Caco-2 (cell line): ENCODE measurements around the gene ZFP90. TPM values are rescaled to one million over a fixed set of nuclear protein-coding genes. Genes with fewer than 3 reads are reported as not detected.
A peak's percentile ranks its signal among the peaks of the same experiment; 100 is the strongest.

Experiments
- BruUV-seq: library from RNA; stranded (reverse); fragments of 400-500 nt; replicated peaks from 2 replicates; lab custom pipeline; 2021; lab: Mats Ljungman, UMichigan
- CTCF ChIA-PET: fragments of 300-600 bp; sonication (Branson Sonifier 250); formaldehyde crosslinking; loops from one replicate; lab custom pipeline; 2022; ENCODE audit warnings: antibody characterized with exemption; lab: Charles Lee
- POLR2A ChIA-PET: fragments of 300-600 bp; sonication (Branson Sonifier 250); formaldehyde crosslinking; loops from one replicate; lab custom pipeline; 2022; ENCODE audit warnings: antibody characterized with exemption; lab: Charles Lee
- DNase-seq, 2 experiments: peaks; one replicate each; pipeline versions ENCODE4 v3.0.0 to v3.0.0-alpha.2; 2020 to 2022
- H3K27me3 ChIP-seq: replicated peaks from 2 replicates; pipeline ENCODE4 v1.6.0; 2011; ENCODE audit warnings: low read length; ENCODE audit not compliant: control insufficient read depth, insufficient read depth
- H3K36me3 ChIP-seq: 2 replicates; pipeline ENCODE4 v1.5.1; 2011; ENCODE audit warnings: low read length; ENCODE audit not compliant: control insufficient read depth, insufficient read depth
- H3K4me1 ChIP-seq: fragments of 250-450 bp; sonication (Bioruptor Pico); 2 replicates; pipeline ENCODE4 v1.5.1; 2020; ENCODE audit warnings: mild to moderate bottlenecking
- H3K4me3 ChIP-seq: 2 replicates; pipeline ENCODE4 v1.5.1; 2011; ENCODE audit warnings: low read depth, mild to moderate bottlenecking, control low read depth, low read length
- H3K9me3 ChIP-seq: fragments of 250-450 bp; sonication (Bioruptor Pico); 2 replicates; pipeline ENCODE4 v1.5.1; 2020; ENCODE audit warnings: mild to moderate bottlenecking, moderate library complexity
- H3K27ac Mint-ChIP-seq: one replicate; pipeline ENCODE4 v1.8.0; 2022; ENCODE audit warnings: mixed read lengths; ENCODE audit not compliant: unreplicated experiment
- H3K27me3 Mint-ChIP-seq: one replicate; pipeline ENCODE4 v1.8.0; 2022; ENCODE audit warnings: mixed read lengths; ENCODE audit not compliant: insufficient read depth, unreplicated experiment
- H3K36me3 Mint-ChIP-seq: one replicate; pipeline ENCODE4 v1.8.0; 2022; ENCODE audit warnings: mild to moderate bottlenecking, mixed read lengths; ENCODE audit not compliant: insufficient read depth, unreplicated experiment
- H3K4me1 Mint-ChIP-seq: one replicate; pipeline ENCODE4 v1.8.0; 2022; ENCODE audit warnings: low read depth, mixed read lengths; ENCODE audit not compliant: unreplicated experiment
- H3K4me3 Mint-ChIP-seq: one replicate; pipeline ENCODE4 v1.8.0; 2022; ENCODE audit warnings: mild to moderate bottlenecking, moderate library complexity, mixed read lengths; ENCODE audit not compliant: unreplicated experiment
- H3K9me3 Mint-ChIP-seq: one replicate; pipeline ENCODE4 v1.8.0; 2022; ENCODE audit warnings: mixed read lengths; ENCODE audit not compliant: unreplicated experiment
- intact Hi-C: fragments of 100-400 bp; cut with micrococcal nuclease; formaldehyde crosslinking; loops from one replicate; pipeline ENCODE4 v1.10.0; 2022; ENCODE audit not compliant: unreplicated experiment
- total RNA-seq: library from RNA; stranded (reverse); gene quantifications from 2 replicates; pipeline ENCODE4 v1.2.3, GENCODE V29; 2022
- TF ChIP-seq, protein P1 (sequence below), 2 experiments: fragments of 200-600 bp in 1 of 2; IDR thresholded peaks; 1 replicate in 1 of 2; 2 replicates in 1 of 2; pipeline versions ENCODE4 v1.5.1 to v1.8.0; 2011 to 2022; ENCODE audit warnings: antibody characterized with exemption in 1 of 2, control low read depth in 1 of 2, inconsistent platforms in 1 of 2, low read depth in 1 of 2, low read length in 1 of 2, mild to moderate bottlenecking in 1 of 2, moderate library complexity in 1 of 2; ENCODE audit not compliant: insufficient read depth in 1 of 2, severe bottlenecking in 1 of 2, unreplicated experiment in 1 of 2

Gene ZFP90
- total RNA-seq, 1 experiment from 2014 or later, result 23.2 TPM

DNA sequence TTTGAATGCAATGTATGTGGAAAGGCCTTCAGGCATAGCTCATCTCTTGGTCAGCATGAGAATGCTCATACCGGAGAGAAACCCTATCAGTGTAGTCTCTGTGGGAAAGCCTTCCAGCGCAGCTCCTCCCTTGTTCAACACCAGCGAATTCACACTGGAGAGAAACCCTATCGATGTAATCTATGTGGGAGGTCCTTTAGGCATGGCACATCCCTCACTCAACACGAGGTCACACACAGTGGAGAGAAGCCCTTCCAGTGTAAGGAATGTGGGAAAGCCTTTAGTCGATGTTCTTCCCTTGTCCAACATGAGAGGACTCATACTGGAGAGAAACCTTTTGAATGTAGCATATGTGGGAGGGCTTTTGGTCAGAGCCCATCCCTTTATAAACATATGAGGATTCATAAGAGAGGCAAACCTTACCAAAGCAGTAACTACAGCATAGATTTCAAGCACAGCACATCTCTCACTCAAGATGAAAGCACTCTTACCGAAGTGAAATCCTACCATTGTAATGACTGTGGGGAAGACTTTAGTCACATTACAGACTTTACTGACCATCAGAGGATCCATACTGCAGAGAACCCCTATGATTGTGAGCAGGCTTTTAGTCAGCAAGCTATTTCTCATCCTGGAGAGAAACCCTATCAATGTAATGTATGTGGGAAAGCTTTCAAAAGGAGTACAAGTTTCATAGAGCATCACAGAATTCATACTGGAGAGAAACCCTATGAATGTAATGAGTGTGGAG is 24.7 kb downstream of the ZFP90 start:
- intact Hi-C loops, result no loop called here
- peaks cover 83% of the 10 kb centered on the region for H3K9me3 ChIP-seq
- H3K4me1 ChIP-seq, result no peaks in the 10 kb centered on the region
- POLR2A ChIA-PET, result no interaction called here
- Mint-ChIP-seq H3K27ac (no peak overlapping the region), H3K4me3 (no peak overlapping the region), H3K27me3 (no peaks in the 10 kb centered on the region), H3K4me1 (no peaks in the 10 kb centered on the region), H3K36me3 (peaks cover 48% of the 10 kb centered on the region), H3K9me3 (peaks cover 79% of the 10 kb centered on the region)
- peaks cover 4% of the 10 kb centered on the region for H3K36me3 ChIP-seq
- H3K4me3 ChIP-seq, result no peak overlapping the region
- no peaks in the 10 kb centered on the region for H3K27me3 ChIP-seq
- BruUV-seq, result no TSS peak
- CTCF ChIA-PET, result no interaction called here
- no peak for DNase-seq
- TF ChIP-seq, protein P1, sequence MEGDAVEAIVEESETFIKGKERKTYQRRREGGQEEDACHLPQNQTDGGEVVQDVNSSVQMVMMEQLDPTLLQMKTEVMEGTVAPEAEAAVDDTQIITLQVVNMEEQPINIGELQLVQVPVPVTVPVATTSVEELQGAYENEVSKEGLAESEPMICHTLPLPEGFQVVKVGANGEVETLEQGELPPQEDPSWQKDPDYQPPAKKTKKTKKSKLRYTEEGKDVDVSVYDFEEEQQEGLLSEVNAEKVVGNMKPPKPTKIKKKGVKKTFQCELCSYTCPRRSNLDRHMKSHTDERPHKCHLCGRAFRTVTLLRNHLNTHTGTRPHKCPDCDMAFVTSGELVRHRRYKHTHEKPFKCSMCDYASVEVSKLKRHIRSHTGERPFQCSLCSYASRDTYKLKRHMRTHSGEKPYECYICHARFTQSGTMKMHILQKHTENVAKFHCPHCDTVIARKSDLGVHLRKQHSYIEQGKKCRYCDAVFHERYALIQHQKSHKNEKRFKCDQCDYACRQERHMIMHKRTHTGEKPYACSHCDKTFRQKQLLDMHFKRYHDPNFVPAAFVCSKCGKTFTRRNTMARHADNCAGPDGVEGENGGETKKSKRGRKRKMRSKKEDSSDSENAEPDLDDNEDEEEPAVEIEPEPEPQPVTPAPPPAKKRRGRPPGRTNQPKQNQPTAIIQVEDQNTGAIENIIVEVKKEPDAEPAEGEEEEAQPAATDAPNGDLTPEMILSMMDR (IDR thresholded peaks at IDR 0.05; ENCODE audit: insufficient read depth in 1 of 2, low read depth in 1 of 2, low read length in 1 of 2, severe bottlenecking in 1 of 2, unreplicated experiment in 1 of 2), result no peak

DNA sequence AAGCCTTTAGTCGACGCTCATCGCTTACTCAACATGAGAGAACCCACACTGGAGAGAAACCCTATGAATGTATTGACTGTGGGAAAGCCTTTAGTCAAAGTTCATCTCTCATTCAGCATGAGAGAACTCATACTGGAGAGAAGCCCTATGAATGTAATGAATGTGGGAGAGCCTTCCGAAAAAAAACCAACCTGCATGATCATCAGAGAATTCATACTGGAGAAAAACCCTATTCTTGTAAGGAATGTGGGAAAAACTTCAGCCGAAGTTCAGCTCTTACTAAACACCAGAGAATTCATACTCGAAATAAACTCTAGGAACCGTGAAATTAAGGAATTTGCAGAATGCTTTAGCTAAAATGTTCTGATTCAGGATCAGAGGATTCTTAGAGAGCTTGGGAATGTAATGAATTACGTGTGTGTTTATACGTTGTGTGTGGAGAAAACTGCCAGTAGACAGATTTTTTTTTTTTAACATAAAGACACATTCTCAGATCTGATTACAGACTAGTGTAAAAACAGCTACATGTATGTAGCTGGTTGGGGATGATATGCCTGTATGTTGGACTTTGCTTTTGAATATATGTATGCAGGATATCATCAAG is 25.4 kb downstream of the ZFP90 start:
- peaks cover 4% of the 10 kb centered on the region for H3K36me3 ChIP-seq
- H3K9me3 ChIP-seq, result peaks cover 78% of the 10 kb centered on the region
- H3K4me3 ChIP-seq, result no peak overlapping the region
- H3K9me3 Mint-ChIP-seq, result peaks cover 76% of the 10 kb centered on the region
- H3K4me3 Mint-ChIP-seq, result no peak overlapping the region
- ChIA-PET POLR2A (no interaction called here), CTCF (no interaction called here)
- no peaks in the 10 kb centered on the region for H3K4me1 ChIP-seq
- intact Hi-C loops, result no loop called here
- no TSS peak for BruUV-seq
- H3K27ac Mint-ChIP-seq, result no peak overlapping the region
- H3K27me3 Mint-ChIP-seq, result no peaks in the 10 kb centered on the region
- TF ChIP-seq, protein P1 (IDR thresholded peaks at IDR 0.05; ENCODE audit: insufficient read depth in 1 of 2, low read depth in 1 of 2, low read length in 1 of 2, severe bottlenecking in 1 of 2, unreplicated experiment in 1 of 2), result no peak
- no peaks in the 10 kb centered on the region for H3K27me3 ChIP-seq
- peak in 1 of 2 experiments; percentile 10 for DNase-seq
- no peaks in the 10 kb centered on the region for H3K4me1 Mint-ChIP-seq
- peaks cover 43% of the 10 kb centered on the region for H3K36me3 Mint-ChIP-seq

DNA sequence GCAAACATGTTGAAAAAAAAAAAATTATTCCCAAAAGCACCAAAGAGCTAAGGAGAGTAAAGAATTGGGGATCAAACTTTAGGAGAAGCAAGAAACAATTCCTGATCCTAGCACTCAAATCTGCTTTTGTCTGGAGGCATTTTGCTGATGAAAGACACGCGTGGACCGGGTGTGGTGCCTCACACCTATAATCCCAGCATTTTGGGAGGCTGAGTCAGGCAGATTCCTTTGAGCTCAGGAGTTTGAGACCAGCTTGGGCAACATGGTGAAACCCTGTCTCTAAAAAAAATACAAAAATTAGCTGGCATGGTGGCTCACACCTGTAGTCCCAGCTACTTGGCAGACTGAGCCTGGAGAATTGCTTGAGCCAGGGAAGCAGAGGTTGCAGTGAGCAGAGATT is 35.4 kb downstream of the ZFP90 start:
- ChIA-PET POLR2A (no interaction called here), CTCF (no interaction called here)
- TF ChIP-seq, protein P1 (IDR thresholded peaks at IDR 0.05; ENCODE audit: insufficient read depth in 1 of 2, low read depth in 1 of 2, low read length in 1 of 2, severe bottlenecking in 1 of 2, unreplicated experiment in 1 of 2), result no peak
- Mint-ChIP-seq H3K9me3 (peaks cover 64% of the 10 kb centered on the region), H3K27ac (no peak overlapping the region), H3K36me3 (peaks cover 7% of the 10 kb centered on the region), H3K27me3 (no peaks in the 10 kb centered on the region), H3K4me3 (no peak overlapping the region), H3K4me1 (no peaks in the 10 kb centered on the region)
- Histone ChIP-seq H3K4me1 (no peaks in the 10 kb centered on the region), H3K9me3 (peaks cover 61% of the 10 kb centered on the region), H3K4me3 (no peak overlapping the region), H3K27me3 (no peaks in the 10 kb centered on the region), H3K36me3 (no peaks in the 10 kb centered on the region)
- intact Hi-C loops, result no loop called here
- no TSS peak for BruUV-seq
- DNase-seq, result no peak
